Measurements from ENCODE around the gene NCOR1. TPM values are rescaled to one million over a fixed set of nuclear protein-coding genes. Genes with fewer than 3 reads are reported as not detected.

Gene NCOR1
- total and polyA plus RNA-seq, 4 experiments from 2014 or later = 26.4 to 169 (median 162) TPM

DNA sequence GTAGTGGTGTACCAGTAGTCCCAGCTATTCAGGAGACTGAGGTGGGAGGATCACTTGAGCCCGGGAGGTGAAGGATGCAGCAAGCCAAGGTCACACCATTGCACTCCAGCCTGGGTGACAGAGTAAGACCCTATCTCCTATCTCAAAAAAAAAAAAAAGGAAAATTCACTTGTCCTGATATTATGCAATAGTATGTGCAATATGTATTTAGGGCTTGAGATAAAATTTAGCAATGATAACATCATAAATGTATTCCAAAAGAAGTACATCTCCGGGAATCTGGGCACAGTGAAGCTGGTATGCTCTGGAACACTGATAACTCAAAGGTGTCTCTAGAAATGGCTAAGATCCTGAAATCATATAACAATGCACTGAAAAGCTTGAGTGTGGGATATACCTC lies 74.5 kb downstream of the NCOR1 start:
- no peaks in the 10 kb centered on the region for H3K27me3 Mint-ChIP-seq
- peak overlapping the region in 3 of 7 donors; percentile 7 to 43 (median 23) for H3K27ac Mint-ChIP-seq
- intact Hi-C loops (cut with micrococcal nuclease) = no loop called here
- CTCF ChIA-PET (ENCODE audit: partially characterized antibody) = no interaction called here
- no peaks in the 10 kb centered on the region for H3K4me1 ChIP-seq (ENCODE audit: insufficient read depth, low read length)
- no peaks in the 10 kb centered on the region for H3K9me3 Mint-ChIP-seq
- no peak for DNase-seq
- H3K27ac ChIP-seq (ENCODE audit: low read depth, low read length) = no peak overlapping the region
- H3K4me1 Mint-ChIP-seq = peaks cover 0 to 6% (median 2%) of the 10 kb centered on the region in 4 donors
- H3K9me3 ChIP-seq (ENCODE audit: control insufficient read depth in 1 of 2, low read length in 2 of 2) = no peaks in the 10 kb centered on the region
- POLR2A ChIA-PET (ENCODE audit: partially characterized antibody) = no interaction called here
- no peak overlapping the region for H3K4me3 ChIP-seq (ENCODE audit: low read length in 2 of 2)
- no peaks in the 10 kb centered on the region for H3K27me3 ChIP-seq (ENCODE audit: insufficient read depth, low read length)
- H3K36me3 ChIP-seq (ENCODE audit: insufficient read depth, low read length) = peaks cover 27% of the 10 kb centered on the region
- H3K36me3 Mint-ChIP-seq = peaks cover 30 to 50% of the 10 kb centered on the region in 2 donors
- no peak overlapping the region for H3K4me3 Mint-ChIP-seq

DNA sequence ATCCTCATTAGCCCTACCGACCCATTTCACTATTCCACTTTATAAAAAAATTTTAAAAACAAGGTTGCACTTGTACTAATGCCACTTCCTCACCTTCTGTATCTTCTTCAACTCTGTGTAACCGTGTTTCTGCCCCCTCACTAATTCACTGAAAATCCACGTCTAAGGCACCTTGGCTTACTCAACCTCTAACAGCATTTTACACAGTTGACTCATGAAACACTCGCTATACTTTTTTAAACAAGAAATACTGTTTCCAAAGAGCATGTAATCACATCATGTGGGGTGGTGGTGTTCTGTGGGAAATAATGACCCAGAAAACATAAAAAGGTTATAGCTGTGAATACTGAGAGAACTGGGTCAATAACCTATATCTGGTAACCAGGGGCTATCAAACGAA lies 79.9 kb downstream of the NCOR1 start:
- H3K4me1 ChIP-seq (ENCODE audit: insufficient read depth, low read length) = no peaks in the 10 kb centered on the region
- H3K27ac ChIP-seq (ENCODE audit: low read depth, low read length) = no peak overlapping the region
- Mint-ChIP-seq H3K27ac (peak overlapping the region in 2 of 7 donors; percentile 48 to 87), H3K9me3 (peaks cover 0 to 2% (median 0%) of the 10 kb centered on the region in 8 donors), H3K27me3 (no peaks in the 10 kb centered on the region), H3K4me3 (no peak overlapping the region), H3K4me1 (peaks cover 0 to 4% (median 0%) of the 10 kb centered on the region in 4 donors), H3K36me3 (peaks cover 33 to 59% of the 10 kb centered on the region in 2 donors)
- peaks cover 20% of the 10 kb centered on the region for H3K36me3 ChIP-seq (ENCODE audit: insufficient read depth, low read length)
- ChIA-PET CTCF (ENCODE audit: partially characterized antibody) (interaction anchor here (0.7 kb wide), 1 partner anchor 69 kb away, joined by 3 read pairs; no protein-coding TSS in a partner anchor), POLR2A (ENCODE audit: partially characterized antibody) (no interaction called here)
- no peaks in the 10 kb centered on the region for H3K27me3 ChIP-seq (ENCODE audit: insufficient read depth, low read length)
- no peaks in the 10 kb centered on the region for H3K9me3 ChIP-seq (ENCODE audit: control insufficient read depth in 1 of 2, low read length in 2 of 2)
- intact Hi-C loops (cut with micrococcal nuclease) = no loop called here
- no peak for DNase-seq
- H3K4me3 ChIP-seq (ENCODE audit: low read length in 2 of 2) = no peak overlapping the region

DNA sequence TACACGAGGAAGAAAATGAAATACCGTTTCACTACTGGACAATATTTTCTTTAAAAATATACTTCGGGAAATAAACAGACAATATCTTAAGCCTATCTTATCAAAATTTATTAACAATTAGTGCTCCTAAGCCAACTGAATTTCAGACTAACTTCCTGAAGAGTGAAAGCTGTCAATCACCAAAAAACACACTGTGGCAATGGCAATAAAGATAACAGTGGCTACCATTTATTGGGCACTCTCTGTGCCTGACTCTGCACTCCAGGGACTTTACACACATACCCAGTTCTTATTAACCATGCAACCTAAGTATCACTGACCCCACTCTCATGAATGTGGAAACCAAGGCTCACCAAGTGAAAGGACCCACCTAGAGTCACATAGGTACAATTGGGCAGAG lies 83.7 kb downstream of the NCOR1 start:
- Mint-ChIP-seq H3K4me1 (peaks cover 0 to 4% (median 0%) of the 10 kb centered on the region in 4 donors), H3K27ac (peak overlapping the region in 3 of 7 donors; percentile 29 to 63 (median 37)), H3K27me3 (no peaks in the 10 kb centered on the region), H3K36me3 (peaks cover 42 to 52% of the 10 kb centered on the region in 2 donors), H3K4me3 (no peak overlapping the region), H3K9me3 (peaks cover 0 to 2% (median 0%) of the 10 kb centered on the region in 8 donors)
- no peaks in the 10 kb centered on the region for H3K9me3 ChIP-seq (ENCODE audit: control insufficient read depth in 1 of 2, low read length in 2 of 2)
- no peak for DNase-seq
- H3K27ac ChIP-seq (ENCODE audit: low read depth, low read length) = no peak overlapping the region
- CTCF ChIA-PET (ENCODE audit: partially characterized antibody) = no interaction called here
- POLR2A ChIA-PET (ENCODE audit: partially characterized antibody) = no interaction called here
- H3K27me3 ChIP-seq (ENCODE audit: insufficient read depth, low read length) = no peaks in the 10 kb centered on the region
- peaks cover 34% of the 10 kb centered on the region for H3K36me3 ChIP-seq (ENCODE audit: insufficient read depth, low read length)
- no peaks in the 10 kb centered on the region for H3K4me1 ChIP-seq (ENCODE audit: insufficient read depth, low read length)
- intact Hi-C loops (cut with micrococcal nuclease) = no loop called here
- no peak overlapping the region for H3K4me3 ChIP-seq (ENCODE audit: low read length in 2 of 2)

DNA sequence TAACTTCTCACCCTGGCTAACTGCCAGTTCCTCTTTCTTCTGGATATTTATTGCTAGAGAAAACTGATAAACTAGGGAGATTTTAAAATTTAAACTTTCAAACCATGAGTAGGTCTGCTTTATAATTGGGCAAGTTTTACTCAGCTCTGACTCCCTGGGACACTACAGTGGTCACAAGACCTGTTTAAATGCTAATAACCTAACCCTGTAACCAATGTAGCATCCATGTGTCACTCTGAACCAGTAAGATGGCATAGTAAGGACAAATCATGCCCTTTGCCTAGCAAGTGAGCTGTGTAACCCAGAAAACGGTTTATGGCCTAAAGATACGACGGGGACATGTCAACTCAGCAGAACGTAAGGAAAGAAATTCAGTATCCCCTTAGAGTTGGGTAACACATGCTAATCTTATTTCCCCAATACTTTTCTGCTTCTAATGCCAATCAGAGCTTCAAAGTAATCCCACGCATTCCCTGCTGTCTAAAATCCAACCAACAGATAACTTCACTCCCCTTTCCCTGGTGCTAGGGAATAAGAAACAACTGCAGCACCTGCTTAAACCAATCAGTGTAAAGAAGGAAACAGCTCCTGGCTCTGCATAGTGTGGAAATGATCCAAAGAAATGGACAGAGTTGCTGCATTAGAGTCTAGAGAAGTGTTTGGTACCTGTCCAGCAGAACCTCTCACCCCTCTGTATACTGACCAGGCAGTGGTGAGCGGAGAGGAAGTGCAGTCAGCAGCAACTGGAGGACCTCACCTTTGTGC lies 85.7 kb downstream of the NCOR1 start:
- H3K4me3 Mint-ChIP-seq = no peak overlapping the region
- H3K4me1 ChIP-seq (ENCODE audit: insufficient read depth, low read length) = no peaks in the 10 kb centered on the region
- H3K36me3 Mint-ChIP-seq = peaks cover 41 to 55% of the 10 kb centered on the region in 2 donors
- H3K27ac Mint-ChIP-seq = peak overlapping the region in 5 of 7 donors; percentile 25 to 86 (median 62)
- H3K27me3 Mint-ChIP-seq = no peaks in the 10 kb centered on the region
- intact Hi-C loops (cut with micrococcal nuclease) = no loop called here
- H3K9me3 Mint-ChIP-seq = peaks cover 0 to 2% (median 0%) of the 10 kb centered on the region in 8 donors
- H3K27me3 ChIP-seq (ENCODE audit: insufficient read depth, low read length) = no peaks in the 10 kb centered on the region
- peaks cover 0 to 2% (median 0%) of the 10 kb centered on the region in 4 donors for H3K4me1 Mint-ChIP-seq
- H3K36me3 ChIP-seq (ENCODE audit: insufficient read depth, low read length) = peaks cover 25% of the 10 kb centered on the region
- no peaks in the 10 kb centered on the region for H3K9me3 ChIP-seq (ENCODE audit: control insufficient read depth in 1 of 2, low read length in 2 of 2)
- no peak overlapping the region for H3K27ac ChIP-seq (ENCODE audit: low read depth, low read length)
- no peak for DNase-seq
- POLR2A ChIA-PET (ENCODE audit: partially characterized antibody) = no interaction called here
- CTCF ChIA-PET (ENCODE audit: partially characterized antibody) = no interaction called here
- no peak overlapping the region for H3K4me3 ChIP-seq (ENCODE audit: low read length in 2 of 2)

DNA sequence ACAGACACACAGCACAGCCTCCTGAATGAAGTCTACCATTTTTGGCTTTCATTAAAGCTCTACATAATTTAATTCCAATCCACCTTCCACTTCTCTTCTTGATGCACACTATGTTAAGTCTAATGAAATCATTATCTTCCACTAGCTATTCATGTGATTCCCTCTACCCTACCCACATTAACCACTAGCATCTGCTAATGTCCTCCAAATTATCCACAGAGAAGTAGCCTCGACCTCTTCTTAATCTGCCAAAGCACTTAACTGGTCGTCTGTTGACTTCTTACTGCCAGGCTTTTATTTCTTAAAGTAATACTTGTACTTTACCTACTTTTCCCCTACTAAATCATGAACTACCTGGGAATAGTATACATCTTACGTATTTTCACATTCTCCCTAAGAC lies 91.8 kb downstream of the NCOR1 start:
- Mint-ChIP-seq H3K4me1 (peaks cover 0 to 16% (median 6%) of the 10 kb centered on the region in 4 donors), H3K9me3 (no peaks in the 10 kb centered on the region), H3K4me3 (no peak overlapping the region), H3K36me3 (peaks cover 59 to 68% of the 10 kb centered on the region in 2 donors), H3K27ac (peak overlapping the region in 2 of 7 donors; percentile 0 to 49), H3K27me3 (no peaks in the 10 kb centered on the region)
- intact Hi-C loops (cut with micrococcal nuclease) = no loop called here
- DNase-seq = no peak
- Histone ChIP-seq H3K4me1 (ENCODE audit: insufficient read depth, low read length) (no peaks in the 10 kb centered on the region), H3K9me3 (ENCODE audit: control insufficient read depth in 1 of 2, low read length in 2 of 2) (no peaks in the 10 kb centered on the region), H3K4me3 (ENCODE audit: low read length in 2 of 2) (no peak overlapping the region), H3K36me3 (ENCODE audit: insufficient read depth, low read length) (peaks cover 39% of the 10 kb centered on the region), H3K27me3 (ENCODE audit: insufficient read depth, low read length) (no peaks in the 10 kb centered on the region), H3K27ac (ENCODE audit: low read depth, low read length) (no peak overlapping the region)
- ChIA-PET POLR2A (ENCODE audit: partially characterized antibody) (no interaction called here), CTCF (ENCODE audit: partially characterized antibody) (no interaction called here)

DNA sequence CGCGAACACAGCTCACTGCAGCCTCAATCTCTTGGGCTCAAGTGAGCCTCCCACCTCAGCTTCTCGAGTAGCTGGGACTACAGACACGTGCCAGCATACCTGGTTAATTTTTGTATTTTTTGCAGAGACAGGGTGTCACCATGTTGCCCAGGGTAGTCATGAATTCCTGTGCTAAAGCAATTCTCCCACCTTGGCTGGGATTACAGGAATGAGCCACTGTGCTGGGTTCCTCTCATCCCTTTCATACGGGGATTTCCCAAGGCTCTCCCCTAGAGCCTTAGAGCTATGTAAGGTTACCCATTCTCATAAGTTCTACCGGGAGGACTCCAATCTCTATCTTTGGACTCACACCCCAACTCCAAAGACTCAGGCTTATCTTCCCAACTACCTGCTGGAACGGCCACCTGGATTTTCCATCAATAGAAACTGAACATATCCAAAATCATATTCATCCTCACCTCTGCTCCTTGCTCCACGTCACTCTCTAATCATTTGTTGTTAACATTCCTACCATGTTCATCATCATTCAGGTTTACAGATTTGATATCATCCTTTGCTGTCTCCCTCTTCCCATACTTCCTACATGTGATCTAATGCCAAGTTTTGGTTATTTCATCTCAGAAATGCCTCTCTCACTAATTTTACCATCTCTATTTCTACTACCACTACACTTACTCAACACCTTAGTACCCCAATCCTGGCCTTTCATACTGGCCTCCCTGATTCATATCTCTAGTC lies 92.5 kb downstream of the NCOR1 start:
- DNase-seq = no peak
- H3K9me3 Mint-ChIP-seq = no peaks in the 10 kb centered on the region
- no peak overlapping the region for H3K4me3 Mint-ChIP-seq
- H3K27me3 ChIP-seq (ENCODE audit: insufficient read depth, low read length) = no peaks in the 10 kb centered on the region
- POLR2A ChIA-PET (ENCODE audit: partially characterized antibody) = no interaction called here
- H3K36me3 Mint-ChIP-seq = peaks cover 57 to 67% of the 10 kb centered on the region in 2 donors
- CTCF ChIA-PET (ENCODE audit: partially characterized antibody) = no interaction called here
- no peak overlapping the region for H3K27ac ChIP-seq (ENCODE audit: low read depth, low read length)
- H3K27ac Mint-ChIP-seq = peak overlapping the region in 5 of 7 donors; percentile 0 to 49 (median 25)
- H3K4me1 ChIP-seq (ENCODE audit: insufficient read depth, low read length) = no peaks in the 10 kb centered on the region
- peaks cover 38% of the 10 kb centered on the region for H3K36me3 ChIP-seq (ENCODE audit: insufficient read depth, low read length)
- no peak overlapping the region for H3K4me3 ChIP-seq (ENCODE audit: low read length in 2 of 2)
- intact Hi-C loops (cut with micrococcal nuclease) = no loop called here
- H3K9me3 ChIP-seq (ENCODE audit: control insufficient read depth in 1 of 2, low read length in 2 of 2) = no peaks in the 10 kb centered on the region
- H3K4me1 Mint-ChIP-seq = peaks cover 0 to 16% (median 6%) of the 10 kb centered on the region in 4 donors
- no peaks in the 10 kb centered on the region for H3K27me3 Mint-ChIP-seq

DNA sequence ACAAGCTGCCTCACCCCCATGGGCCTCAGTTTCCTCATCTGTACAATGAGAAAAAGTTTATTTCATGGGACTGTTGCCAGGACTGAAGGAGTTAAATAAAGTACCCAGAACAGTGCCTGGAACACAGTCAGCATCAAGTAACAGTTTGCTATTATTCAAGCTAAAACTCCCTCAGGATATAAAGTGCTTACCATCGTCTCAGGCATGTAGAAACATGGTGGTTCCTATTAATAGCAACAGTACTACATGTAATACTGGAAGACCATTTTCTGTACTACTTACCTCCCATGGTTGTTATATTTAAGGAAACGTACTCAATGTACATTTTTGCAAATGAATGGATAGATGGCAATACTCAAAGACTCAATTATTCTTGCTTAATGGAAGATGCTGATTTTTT lies 93.4 kb downstream of the NCOR1 start:
- Mint-ChIP-seq H3K4me3 (no peak overlapping the region), H3K9me3 (peaks cover 0 to 3% (median under 1%) of the 10 kb centered on the region in 8 donors), H3K27me3 (no peaks in the 10 kb centered on the region), H3K4me1 (peaks cover 0 to 16% (median 6%) of the 10 kb centered on the region in 4 donors), H3K36me3 (peaks cover 67 to 74% of the 10 kb centered on the region in 2 donors), H3K27ac (peak overlapping the region in 2 of 7 donors; percentile 6 to 26)
- no peak for DNase-seq
- no peak overlapping the region for H3K27ac ChIP-seq (ENCODE audit: low read depth, low read length)
- H3K27me3 ChIP-seq (ENCODE audit: insufficient read depth, low read length) = no peaks in the 10 kb centered on the region
- no peaks in the 10 kb centered on the region for H3K9me3 ChIP-seq (ENCODE audit: control insufficient read depth in 1 of 2, low read length in 2 of 2)
- no peaks in the 10 kb centered on the region for H3K4me1 ChIP-seq (ENCODE audit: insufficient read depth, low read length)
- H3K36me3 ChIP-seq (ENCODE audit: insufficient read depth, low read length) = peaks cover 41% of the 10 kb centered on the region
- CTCF ChIA-PET (ENCODE audit: partially characterized antibody) = no interaction called here
- H3K4me3 ChIP-seq (ENCODE audit: low read length in 2 of 2) = no peak overlapping the region
- POLR2A ChIA-PET (ENCODE audit: partially characterized antibody) = no interaction called here
- intact Hi-C loops (cut with micrococcal nuclease) = no loop called here
